ENCODE data around the gene SLC22A1. TPM values are rescaled to one million over a fixed set of nuclear protein-coding genes. Genes with fewer than 3 reads are reported as not detected.

The SLC22A1 gene
- total RNA-seq, 1 experiment from 2014 or later, result 0.39 TPM

DNA sequence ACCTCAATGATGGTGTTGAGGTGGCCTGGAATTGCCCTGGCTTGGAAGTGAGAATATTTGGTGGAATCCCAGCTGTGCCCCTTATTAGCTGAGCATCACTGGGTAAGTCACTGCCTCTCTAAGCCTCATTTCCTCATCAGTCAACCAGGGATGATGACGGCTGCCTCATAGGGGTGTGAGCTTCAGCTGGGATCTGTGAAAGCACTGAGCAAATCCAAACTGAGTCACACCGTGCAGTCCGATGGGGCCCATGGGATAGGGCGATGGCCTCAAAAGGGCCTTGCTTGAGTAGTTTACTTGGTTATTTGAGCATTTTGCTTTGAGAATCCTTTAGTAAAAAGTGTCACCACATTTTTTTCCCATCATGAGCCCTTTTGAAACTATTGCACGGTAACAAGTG is 1.1 kb downstream of the SLC22A1 start:
- H3K9ac ChIP-seq (ENCODE audit: extremely low read depth, insufficient read length, low read length), result no peak overlapping the region
- no peak overlapping the region for H2BK5ac ChIP-seq (ENCODE audit: insufficient read length, low read length)
- H2BK20ac ChIP-seq (ENCODE audit: low read depth, low read length, poor library complexity, severe bottlenecking), result no peak overlapping the region
- H2BK15ac ChIP-seq (ENCODE audit: low read depth, low read length), result no peak overlapping the region
- H2BK12ac ChIP-seq (ENCODE audit: insufficient read length, low read depth, low read length), result no peak overlapping the region
- no peak for TF ChIP-seq CTCF (conservative IDR thresholded peaks at IDR 0.05)
- no peak overlapping the region for H3K4me2 ChIP-seq (ENCODE audit: insufficient read depth, insufficient read length, low read length)
- H3K27ac ChIP-seq (ENCODE audit: insufficient read length, low read depth, low read length), result no peak overlapping the region
- H3K9me3 ChIP-seq (ENCODE audit: control insufficient read depth, low read depth, low read length), result peaks cover 8% of the 10 kb centered on the region
- no peaks in the 10 kb centered on the region for H4K20me1 ChIP-seq (ENCODE audit: control insufficient read depth, insufficient read depth, insufficient read length)
- H4K5ac ChIP-seq (ENCODE audit: insufficient read length, low read depth, low read length), result no peak overlapping the region
- no peak overlapping the region for H3K14ac ChIP-seq (ENCODE audit: insufficient read depth, low read length)
- H3K27me3 ChIP-seq (ENCODE audit: insufficient read depth, low read length), result no peaks in the 10 kb centered on the region
- no peak overlapping the region for H4K91ac ChIP-seq (ENCODE audit: insufficient read length, low read depth, low read length)
- H3K79me1 ChIP-seq (ENCODE audit: insufficient read depth, low read depth, low read length, poor library complexity, severe bottlenecking), result no peaks in the 10 kb centered on the region
- WGBS (ENCODE audit: extremely low coverage, insufficient read length, low lambda C conversion rate), result no CpG with 5 or more reads among the region's 5 CpGs
- Mint-ChIP-seq H3K27me3 (ENCODE audit: low read depth) (no peaks in the 10 kb centered on the region; the same call in 1 of the 2 replicates), H3K4me3 (no peak overlapping the region), H3K9me3 (peaks cover 14 to 17% of the 10 kb centered on the region in 2 experiments; a peak in 4 of 5 replicates), H3K27ac (no peak overlapping the region), H3K4me1 (no peaks in the 10 kb centered on the region), H3K36me3 (ENCODE audit: insufficient read depth in 1 of 3, low read depth in 3 of 3) (peaks cover 10 to 20% (median 13%) of the 10 kb centered on the region in 3 experiments)
- no peak overlapping the region for H2BK120ac ChIP-seq (ENCODE audit: low read depth, low read length, poor library complexity, severe bottlenecking)
- H2AFZ ChIP-seq (ENCODE audit: low read length), result no peak overlapping the region
- DNase-seq, result no peak
- H2AK5ac ChIP-seq (ENCODE audit: insufficient read length, low read length), result no peak overlapping the region
- H3K4ac ChIP-seq (ENCODE audit: low read depth, low read length), result no peak overlapping the region
- no peak overlapping the region for H3K23ac ChIP-seq (ENCODE audit: insufficient read length, low read depth, low read length)
- H3K56ac ChIP-seq (ENCODE audit: insufficient read length, low read depth, low read length), result no peak overlapping the region
- H3K18ac ChIP-seq (ENCODE audit: insufficient read length, low read depth, low read length), result no peak overlapping the region
- no peaks in the 10 kb centered on the region for H3K4me1 ChIP-seq (ENCODE audit: insufficient read depth, low read length)
- H3T11ph ChIP-seq (ENCODE audit: low read length), result no peak overlapping the region
- H3K79me2 ChIP-seq (ENCODE audit: insufficient read depth, low read length), result no peaks in the 10 kb centered on the region
- no peaks in the 10 kb centered on the region for H3K23me2 ChIP-seq (ENCODE audit: insufficient read length, low read depth, low read length, poor library complexity, severe bottlenecking)
- H4K8ac ChIP-seq (replicated peaks; ENCODE audit: insufficient read length, low read depth, low read length), result no peak overlapping the region

Measured in H9 (cell line).